A549 (cell line): ENCODE data around the gene UNC5B.

ENCODE experiments used
- PBX3 ChIP-seq: IDR thresholded peaks from 2 replicates; pipeline ENCODE4 v1.6.1; 2012
- POLR2A ChIP-seq: IDR thresholded peaks from 2 replicates; pipeline ENCODE4 v1.6.1; 2012; ENCODE audit warnings: mild to moderate bottlenecking, low read length
- TF ChIP-seq, protein P1 (sequence below): fragments of >200 bp; sonication (Bioruptor Twin); formaldehyde crosslinking; IDR thresholded peaks from 3 replicates; pipeline ENCODE4 v1.5.1; 2016

DNA sequence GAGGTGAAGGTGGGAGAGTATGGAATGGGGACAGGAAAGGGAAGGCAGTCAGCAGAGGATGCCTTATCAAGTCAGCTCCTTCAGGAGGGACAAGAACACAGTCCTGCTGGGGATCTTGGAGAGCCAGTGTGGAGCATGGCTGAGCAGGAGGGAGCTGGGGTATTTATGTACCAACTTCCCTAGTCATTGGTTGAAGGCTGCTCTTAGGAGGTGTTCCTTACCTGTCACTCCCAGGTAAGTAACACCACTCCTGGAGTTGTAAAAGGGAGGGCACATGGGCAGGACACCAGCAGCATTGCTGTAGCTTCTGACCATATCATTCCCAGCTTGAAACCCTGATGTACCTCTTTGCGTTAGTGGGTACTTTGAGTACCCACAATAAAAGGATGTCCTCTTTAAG lies 136.5 kb downstream of the UNC5B start:
- TF ChIP-seq, protein P1, sequence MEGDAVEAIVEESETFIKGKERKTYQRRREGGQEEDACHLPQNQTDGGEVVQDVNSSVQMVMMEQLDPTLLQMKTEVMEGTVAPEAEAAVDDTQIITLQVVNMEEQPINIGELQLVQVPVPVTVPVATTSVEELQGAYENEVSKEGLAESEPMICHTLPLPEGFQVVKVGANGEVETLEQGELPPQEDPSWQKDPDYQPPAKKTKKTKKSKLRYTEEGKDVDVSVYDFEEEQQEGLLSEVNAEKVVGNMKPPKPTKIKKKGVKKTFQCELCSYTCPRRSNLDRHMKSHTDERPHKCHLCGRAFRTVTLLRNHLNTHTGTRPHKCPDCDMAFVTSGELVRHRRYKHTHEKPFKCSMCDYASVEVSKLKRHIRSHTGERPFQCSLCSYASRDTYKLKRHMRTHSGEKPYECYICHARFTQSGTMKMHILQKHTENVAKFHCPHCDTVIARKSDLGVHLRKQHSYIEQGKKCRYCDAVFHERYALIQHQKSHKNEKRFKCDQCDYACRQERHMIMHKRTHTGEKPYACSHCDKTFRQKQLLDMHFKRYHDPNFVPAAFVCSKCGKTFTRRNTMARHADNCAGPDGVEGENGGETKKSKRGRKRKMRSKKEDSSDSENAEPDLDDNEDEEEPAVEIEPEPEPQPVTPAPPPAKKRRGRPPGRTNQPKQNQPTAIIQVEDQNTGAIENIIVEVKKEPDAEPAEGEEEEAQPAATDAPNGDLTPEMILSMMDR = no peak
- TF ChIP-seq PBX3 (no peak), POLR2A (no peak)
